Left colon (tissue), 2 donors: ENCODE measurements around the gene SORD. TPM values are rescaled to one million over a fixed set of nuclear protein-coding genes. Genes with fewer than 3 reads are reported as not detected.
"Not testable (repeated sequence)": the region's sequence is repeated elsewhere in the genome, so short reads cannot be mapped to it uniquely, and the experiment has no call there.

ENCODE experiments used
- ATAC-seq: fragments of 200-7000 bp; cut with Tn5 transposase; one replicate; pipeline ENCODE4 v1.9.1; 2020; ENCODE audit warnings: mild to moderate bottlenecking, moderate library complexity
- DNase-seq, 2 donors: peaks; one replicate each; pipeline ENCODE4 v3.0.0-alpha.2; 2020
- intact Hi-C, 2 donors: fragments of 100-400 bp; cut with DNase I in 1 of 2; cut with micrococcal nuclease in 1 of 2; formaldehyde crosslinking; loops; one replicate each; pipeline versions ENCODE4 v1.11.2 to v1.14.0; 2022; cut with DNase I, micrococcal nuclease
- total RNA-seq, 2 donors: library from RNA; stranded (reverse); fragmentation: NEBNext Ultra II Directional; extraction: Animal tissue kit (Norgen Biotek cat#: 25700); gene quantifications; one replicate each; pipeline ENCODE4 v1.2.1, GENCODE V29; 2021
- donor health status: DM: no; HTN: no; CAD: no.
- donor health status: DM: yes; HTN: yes; CAD: no.

Gene SORD
- total RNA-seq, 2 donors from 2014 or later: 13.2 to 23.3 TPM

GRCh38 chr15:45088801-45089711, 66.1 kb downstream of the SORD start:
- intact Hi-C loops: no loop called here
- ATAC-seq (no peak), DNase-seq (no peak)

GRCh38 chr15:45089712-45090373, 66.8 kb downstream of the SORD start:
- intact Hi-C loops: no loop called here
- no peak for DNase-seq
- ATAC-seq: peak; percentile 48

- DNase-seq: peak in 1 of 2 donors; percentile 12
- ATAC-seq: no peak
- intact Hi-C loops: no loop called here
These were observed 68.2 kb downstream of the SORD start for GRCh38 chr15:45091161-45091560.

GRCh38 chr15:45091576-45091975, 68.6 kb downstream of the SORD start:
- intact Hi-C loops: no loop called here
- ATAC-seq: no peak
- peak in 1 of 2 donors; percentile 12 for DNase-seq

GRCh38 chr15:45093013-45093412, 70.0 kb downstream of the SORD start:
- DNase-seq (peak in 1 of 2 donors; percentile 10), ATAC-seq (no peak)
- intact Hi-C loops: no loop called here

- peak in 1 of 2 donors; percentile 16 for DNase-seq
- intact Hi-C loops: no loop called here
- no peak for ATAC-seq
These were observed 70.8 kb downstream of the SORD start for GRCh38 chr15:45093622-45094357.

GRCh38 chr15:45094358-45094730, 71.3 kb downstream of the SORD start:
- DNase-seq (peak in 1 of 2 donors; percentile 22), ATAC-seq (no peak)
- intact Hi-C loops: no loop called here

GRCh38 chr15:45095661-45096060, 72.7 kb downstream of the SORD start:
- DNase-seq (peak in 1 of 2 donors; percentile 21), ATAC-seq (no peak)
- intact Hi-C loops: no loop called here

GRCh38 chr15:45097466-45097865, 74.5 kb downstream of the SORD start:
- intact Hi-C loops: no loop called here
- peak in 1 of 2 donors; percentile 8 for DNase-seq
- ATAC-seq: no peak

- intact Hi-C loops: no loop called here
- DNase-seq (peak in 1 of 2 donors; percentile 19), ATAC-seq (no peak)
These were observed 76.7 kb downstream of the SORD start for GRCh38 chr15:45099549-45100165.

- DNase-seq (peak in 1 of 2 donors; percentile 7), ATAC-seq (no peak)
- intact Hi-C loops: no loop called here
These were observed 78.1 kb downstream of the SORD start for GRCh38 chr15:45100884-45101625.

- no peak for ATAC-seq
These were observed 78.8 kb downstream of the SORD start for GRCh38 chr15:45101749-45102148.

GRCh38 chr15:45102226-45102625, 79.2 kb downstream of the SORD start:
- ATAC-seq (no peak), DNase-seq (peak in 1 of 2 donors; percentile 14)
- intact Hi-C loops: no loop called here

More at GRCh38 chr15:45101749-45102148, 78.8 kb downstream of the SORD start:
- peak in 1 of 2 donors; percentile 15 for DNase-seq
- intact Hi-C loops: no loop called here

GRCh38 chr15:45104170-45104569, 81.2 kb downstream of the SORD start:
- DNase-seq, ATAC-seq, intact Hi-C loops: not testable (repeated sequence)

- intact Hi-C loops: no loop called here
- peak in 1 of 2 donors; percentile 5 for DNase-seq
- no peak for ATAC-seq
These were observed 82.6 kb downstream of the SORD start for GRCh38 chr15:45105586-45105985.

GRCh38 chr15:45106002-45106790, 83.2 kb downstream of the SORD start:
- intact Hi-C loops: no loop called here
- DNase-seq (peak in 1 of 2 donors; percentile 9), ATAC-seq (no peak)

- intact Hi-C loops: no loop called here
- ATAC-seq: no peak
- DNase-seq: no peak
These were observed 85.1 kb downstream of the SORD start for GRCh38 chr15:45107941-45108630.
